Fibroblast of the aortic adventitia (primary cell): ENCODE measurements around the gene SLC6A1. TPM values are rescaled to one million over a fixed set of nuclear protein-coding genes. Genes with fewer than 3 reads are reported as not detected.

Source experiments
- DNase-seq: peaks from one replicate; pipeline ENCODE4 v3.0.0-alpha.2; 2010; ENCODE audit warnings: low read depth
- H3K4me3 ChIP-seq: 2 replicates; pipeline ENCODE4 v1.5.1; 2011; ENCODE audit warnings: low read depth, mild to moderate bottlenecking, control low read depth, low read length, moderate library complexity
- CTCF ChIP-seq: IDR thresholded peaks from 2 replicates; pipeline ENCODE4 v1.5.1; 2011; ENCODE audit warnings: mild to moderate bottlenecking, low read length, control low read depth, inconsistent platforms; ENCODE audit not compliant: insufficient read depth
- total RNA-seq: library from RNA; depleted of rRNA; stranded (reverse); fragments of >200 nt; gene quantifications from 2 replicates; pipeline ENCODE4 v1.2.3, GENCODE V29; 2012; ENCODE audit warnings: low replicate concordance

The SLC6A1 gene
- total RNA-seq, 1 donor, result not detected

- no peak for TF ChIP-seq CTCF
- no peak for DNase-seq
- H3K4me3 ChIP-seq, result no peak overlapping the region
Observed at GRCh38 chr3:10956986-10957385, 35.6 kb upstream of the SLC6A1 start.

DNA sequence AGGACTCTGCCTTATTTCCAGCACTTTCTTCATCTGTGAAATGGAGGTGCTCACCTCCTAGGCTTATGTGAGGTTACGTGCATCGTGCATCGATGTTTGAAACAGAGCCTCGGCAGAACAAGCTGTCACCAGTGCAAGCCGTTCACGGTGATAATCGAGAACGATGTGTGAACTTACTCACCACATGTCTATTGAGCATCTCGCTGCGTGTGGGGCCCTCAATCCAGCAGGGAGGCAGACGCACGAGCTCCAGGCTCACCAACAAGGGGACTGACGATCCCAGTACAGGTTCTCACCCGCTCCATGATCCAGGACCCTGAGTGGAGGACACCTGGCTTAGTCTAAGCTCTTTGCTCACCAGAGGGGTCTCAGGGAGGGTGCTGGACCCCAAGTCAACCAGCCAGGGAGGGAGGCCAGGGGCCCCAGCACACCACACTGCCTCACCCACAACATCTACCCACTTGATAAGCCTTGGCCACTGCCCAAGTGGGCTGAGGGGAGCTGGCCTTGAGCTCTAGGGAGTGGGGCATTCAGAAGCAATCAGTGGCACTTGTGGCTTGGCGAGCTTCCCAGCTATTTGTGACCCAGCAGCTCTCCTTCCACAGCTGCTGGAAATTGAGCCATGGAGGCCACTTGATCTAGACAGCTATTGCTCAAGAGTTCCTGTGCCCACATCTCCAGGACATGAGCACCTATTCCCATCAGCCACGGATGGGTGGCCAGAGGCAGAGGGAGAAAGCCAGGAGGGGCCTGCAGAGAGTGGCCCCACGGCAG, 34.4 kb upstream of the SLC6A1 start:
- H3K4me3 ChIP-seq, result no peak overlapping the region
- no peak for DNase-seq
- TF ChIP-seq CTCF, result no peak

DNA sequence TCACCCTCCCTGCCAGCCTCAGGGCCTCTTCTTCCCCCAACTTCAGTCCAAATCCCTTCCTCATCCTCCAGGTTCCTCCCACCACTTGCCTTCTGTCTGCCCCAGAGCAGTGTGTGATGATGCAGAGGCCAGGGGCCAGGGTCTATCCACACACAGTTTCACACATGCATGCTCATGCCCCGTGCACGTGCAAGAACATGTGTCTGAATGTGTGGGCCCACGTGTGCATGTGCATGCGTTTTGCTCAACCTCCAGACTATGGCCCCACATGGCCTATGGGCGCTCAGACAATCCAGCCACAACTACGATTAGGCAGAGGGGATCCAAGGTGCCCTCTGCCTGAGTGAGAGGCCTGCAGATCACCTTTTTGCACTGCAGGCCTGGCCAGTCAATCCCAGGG, 32.3 kb upstream of the SLC6A1 start:
- H3K4me3 ChIP-seq, result no peak overlapping the region
- TF ChIP-seq CTCF, result no peak
- DNase-seq, result no peak

DNA sequence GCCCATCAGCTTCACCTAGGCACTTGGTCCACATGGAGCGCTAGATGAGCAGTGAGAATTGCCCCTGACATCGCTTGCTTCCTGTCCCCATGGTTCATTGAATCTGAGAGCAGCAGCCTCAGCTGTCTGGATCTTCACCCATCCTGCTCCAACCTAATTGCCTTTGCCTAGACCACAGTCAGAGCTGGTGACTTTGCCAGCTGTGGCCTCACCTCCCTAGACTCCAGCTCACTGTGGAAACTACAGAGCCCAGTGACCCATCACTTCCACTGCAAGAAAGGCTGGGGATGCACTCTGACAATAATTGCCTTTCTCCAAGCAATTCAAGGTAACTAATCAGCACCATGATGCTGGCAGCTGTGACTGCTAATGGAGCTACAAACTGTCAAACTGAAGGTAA, 30.6 kb upstream of the SLC6A1 start:
- H3K4me3 ChIP-seq, result no peak overlapping the region
- DNase-seq, result no peak
- TF ChIP-seq CTCF, result no peak

DNA sequence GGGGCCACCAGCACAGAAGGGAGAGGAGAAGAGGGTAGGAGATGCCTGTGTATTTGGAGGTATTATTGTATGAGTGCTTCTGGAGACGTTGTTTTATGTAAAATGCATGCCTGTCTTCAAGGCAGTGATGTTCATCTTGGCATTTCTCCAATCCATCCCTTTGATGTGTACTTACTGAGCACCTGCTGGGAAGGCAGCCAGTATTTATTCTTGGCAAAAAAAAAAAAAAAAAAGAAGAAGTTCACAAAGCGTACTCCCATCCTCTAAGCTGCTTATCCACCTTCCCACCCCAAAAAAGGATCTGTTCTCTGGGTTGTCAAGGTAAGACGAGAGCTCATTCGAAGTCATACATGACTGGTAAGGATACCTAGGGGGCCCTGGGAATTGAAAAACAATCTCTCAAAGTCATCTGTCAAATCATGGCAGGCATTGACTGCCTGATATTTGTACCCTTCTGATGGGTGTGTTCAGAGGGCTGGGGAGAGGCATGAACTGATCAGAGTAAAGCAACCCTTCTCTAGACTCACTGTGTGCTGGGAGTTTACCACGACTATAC, 30.0 kb upstream of the SLC6A1 start:
- no peak for DNase-seq
- H3K4me3 ChIP-seq, result no peak overlapping the region
- TF ChIP-seq CTCF, result no peak

DNA sequence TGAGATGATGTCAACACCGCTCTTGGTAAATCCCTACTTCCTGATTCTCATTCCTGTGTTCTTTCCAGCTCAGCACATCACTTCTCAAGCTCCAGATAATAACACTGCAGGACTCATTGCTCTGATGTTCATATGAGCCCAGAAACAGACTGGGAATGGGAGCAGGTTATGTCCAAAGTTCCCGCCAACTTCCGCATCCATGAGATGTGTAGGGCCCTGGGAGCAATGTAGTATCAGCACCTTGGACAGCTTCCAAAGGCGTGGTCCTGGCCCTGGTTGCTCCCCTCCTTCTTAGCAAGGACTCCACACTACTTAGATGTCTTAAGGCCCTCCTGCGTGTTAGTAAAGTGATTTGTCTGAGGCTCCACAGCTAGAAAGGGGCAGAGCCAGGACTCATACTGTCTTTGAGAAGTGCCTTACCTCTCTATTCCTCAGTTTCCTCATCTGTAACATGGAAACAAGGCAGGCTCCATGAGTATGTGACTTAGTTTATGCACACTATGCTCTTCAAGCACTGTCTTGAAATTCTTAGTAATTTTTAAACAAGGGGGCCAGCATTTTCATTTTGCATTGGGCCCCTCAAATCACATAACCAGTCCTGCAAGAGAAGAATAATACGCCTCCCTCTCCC, 27.9 kb upstream of the SLC6A1 start:
- no peak for DNase-seq

More for the DNA sequence above, 27.9 kb upstream of the SLC6A1 start:
- no peak overlapping the region for H3K4me3 ChIP-seq
- no peak for TF ChIP-seq CTCF
